PC-9 (cell line): ENCODE data around the gene KRT82.

Source experiments
- EZH2 ChIP-seq: fragments of 200-600 bp; sonication (generic); IDR thresholded peaks from 2 replicates; pipeline ENCODE4 v1.8.0; 2017; ENCODE audit warnings: antibody characterized with exemption, low read depth
- TF ChIP-seq, protein P1 (sequence below): fragments of 200-600 bp; sonication (generic); conservative IDR thresholded peaks from 2 replicates; pipeline ENCODE4 v1.6.1; 2017; ENCODE audit warnings: mixed run types, antibody characterized with exemption, mild to moderate bottlenecking, moderate library complexity

DNA sequence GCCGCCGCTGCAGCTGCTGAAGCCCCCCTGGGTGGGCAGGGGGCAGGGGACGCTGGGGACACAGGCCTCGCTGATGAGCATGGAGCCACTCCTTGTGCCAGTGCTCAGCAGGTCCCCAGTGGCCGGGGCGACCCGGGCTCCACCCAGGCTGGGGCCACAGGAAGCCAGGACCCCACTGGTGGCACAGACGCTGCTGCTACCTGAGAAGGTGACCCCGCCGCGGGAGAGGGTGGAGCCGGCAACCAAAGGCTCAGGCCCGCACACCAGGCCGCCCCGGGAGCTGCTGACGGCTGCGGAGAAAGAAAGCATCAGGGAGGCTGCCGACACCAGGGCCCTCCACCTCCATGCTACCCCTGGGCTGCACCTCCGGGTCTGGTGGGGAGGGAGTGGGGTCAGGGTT, 28.0 kb downstream of the KRT82 start:
- TF ChIP-seq, protein P1, sequence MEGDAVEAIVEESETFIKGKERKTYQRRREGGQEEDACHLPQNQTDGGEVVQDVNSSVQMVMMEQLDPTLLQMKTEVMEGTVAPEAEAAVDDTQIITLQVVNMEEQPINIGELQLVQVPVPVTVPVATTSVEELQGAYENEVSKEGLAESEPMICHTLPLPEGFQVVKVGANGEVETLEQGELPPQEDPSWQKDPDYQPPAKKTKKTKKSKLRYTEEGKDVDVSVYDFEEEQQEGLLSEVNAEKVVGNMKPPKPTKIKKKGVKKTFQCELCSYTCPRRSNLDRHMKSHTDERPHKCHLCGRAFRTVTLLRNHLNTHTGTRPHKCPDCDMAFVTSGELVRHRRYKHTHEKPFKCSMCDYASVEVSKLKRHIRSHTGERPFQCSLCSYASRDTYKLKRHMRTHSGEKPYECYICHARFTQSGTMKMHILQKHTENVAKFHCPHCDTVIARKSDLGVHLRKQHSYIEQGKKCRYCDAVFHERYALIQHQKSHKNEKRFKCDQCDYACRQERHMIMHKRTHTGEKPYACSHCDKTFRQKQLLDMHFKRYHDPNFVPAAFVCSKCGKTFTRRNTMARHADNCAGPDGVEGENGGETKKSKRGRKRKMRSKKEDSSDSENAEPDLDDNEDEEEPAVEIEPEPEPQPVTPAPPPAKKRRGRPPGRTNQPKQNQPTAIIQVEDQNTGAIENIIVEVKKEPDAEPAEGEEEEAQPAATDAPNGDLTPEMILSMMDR, result no peak
- TF ChIP-seq EZH2, result no peak
